HG02678 (cell line): Measurements from ENCODE around the gene TOB2.
"Not testable (repeated sequence)": the region's sequence is repeated elsewhere in the genome, so short reads cannot be mapped to it uniquely, and the experiment has no call there.

ENCODE experiments used
- ATAC-seq: cut with Tn5 transposase; IDR thresholded peaks from one replicate; pipeline ENCODE4 v1.9.1; 2021; ENCODE audit warnings: mild to moderate bottlenecking, moderate library complexity; ENCODE audit not compliant: unreplicated experiment

Gene TOB2

GRCh38 chr22:41468381-41469217 is 22.0 kb upstream of the TOB2 start, which contains the start of the genes ACO2 and PHF5A:
Gene ACO2, plus strand, starts transcription at chr22:41469117. Its CDS starts 30 bp downstream, at chr22:41469147.
Gene PHF5A, minus strand, starts transcription at chr22:41468692. Its CDS starts 39 bp downstream, at chr22:41468653.
- peak; percentile 85 for ATAC-seq

- ATAC-seq, result no peak
Measured at GRCh38 chr22:41461901-41462300, 15.3 kb upstream of the TOB2 start.

GRCh38 chr22:41460071-41460470 is 13.5 kb upstream of the TOB2 start:
- ATAC-seq, result not testable (repeated sequence)

- no peak for ATAC-seq
Measured at GRCh38 chr22:41459431-41459830, 12.8 kb upstream of the TOB2 start.

DNA sequence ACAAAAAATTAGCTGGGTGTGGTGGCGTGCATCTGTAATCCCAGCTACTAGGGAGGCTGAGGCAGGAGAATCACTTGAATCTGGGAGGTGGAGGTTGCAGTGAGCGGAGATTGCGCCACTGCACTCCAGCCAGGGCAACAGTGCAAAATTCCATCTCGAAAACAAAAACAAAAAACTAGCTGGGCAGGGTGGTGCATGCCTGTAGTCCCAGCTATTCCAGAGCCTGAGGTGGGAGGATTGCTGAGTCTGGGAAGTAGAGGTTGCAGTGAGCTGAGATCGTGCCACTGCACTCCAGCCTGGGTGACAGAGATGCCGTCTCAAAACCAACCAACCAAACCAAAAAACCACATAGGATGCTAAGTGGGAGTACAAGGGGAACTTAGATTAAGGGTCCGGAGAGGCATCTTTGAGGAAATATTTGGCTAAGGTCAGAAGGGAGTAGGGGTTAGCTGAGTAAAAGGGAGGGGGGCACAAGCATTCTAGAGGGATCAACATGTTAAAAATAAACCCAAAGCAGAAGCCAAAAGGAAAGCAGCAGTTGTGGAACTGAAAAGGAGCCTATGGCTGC is 11.6 kb upstream of the TOB2 start:
- no peak for ATAC-seq

DNA sequence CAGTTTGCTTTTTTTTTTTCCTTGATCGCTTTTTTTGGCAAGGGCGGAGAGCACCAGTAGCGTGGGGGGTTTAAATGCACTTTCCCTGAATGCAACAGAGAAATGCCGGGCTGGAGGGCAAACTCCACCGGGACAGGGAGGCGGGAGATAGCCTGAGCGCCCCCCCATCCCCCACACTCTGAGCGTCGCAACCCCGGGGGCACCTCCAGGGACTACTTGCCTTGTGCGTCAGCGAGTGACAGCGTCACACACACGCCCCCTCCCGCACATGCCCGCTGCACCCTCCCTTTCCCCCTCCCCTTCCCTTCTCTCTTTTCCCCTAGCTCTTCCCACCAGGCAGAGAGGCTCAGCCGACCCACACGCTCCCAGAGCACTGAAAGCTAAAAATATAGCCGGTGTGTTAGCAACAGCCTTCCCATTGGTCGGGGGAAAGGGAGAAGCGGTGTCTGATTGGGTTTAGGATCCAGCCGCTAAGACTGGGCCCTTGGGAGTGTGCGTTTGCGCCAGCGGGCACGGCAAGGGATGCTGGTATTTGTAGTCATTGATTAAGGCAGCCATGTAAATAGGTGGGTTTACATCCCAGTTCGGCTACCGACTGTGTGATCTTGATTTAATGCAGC is 1.7 kb upstream of the TOB2 start:
- ATAC-seq, result peak; percentile 55

GRCh38 chr22:41447435-41448188 is 1.0 kb upstream of the TOB2 start:
- no peak for ATAC-seq

- ATAC-seq, result no peak
Measured at GRCh38 chr22:41446057-41446501, 522 bp downstream of the TOB2 start.

DNA sequence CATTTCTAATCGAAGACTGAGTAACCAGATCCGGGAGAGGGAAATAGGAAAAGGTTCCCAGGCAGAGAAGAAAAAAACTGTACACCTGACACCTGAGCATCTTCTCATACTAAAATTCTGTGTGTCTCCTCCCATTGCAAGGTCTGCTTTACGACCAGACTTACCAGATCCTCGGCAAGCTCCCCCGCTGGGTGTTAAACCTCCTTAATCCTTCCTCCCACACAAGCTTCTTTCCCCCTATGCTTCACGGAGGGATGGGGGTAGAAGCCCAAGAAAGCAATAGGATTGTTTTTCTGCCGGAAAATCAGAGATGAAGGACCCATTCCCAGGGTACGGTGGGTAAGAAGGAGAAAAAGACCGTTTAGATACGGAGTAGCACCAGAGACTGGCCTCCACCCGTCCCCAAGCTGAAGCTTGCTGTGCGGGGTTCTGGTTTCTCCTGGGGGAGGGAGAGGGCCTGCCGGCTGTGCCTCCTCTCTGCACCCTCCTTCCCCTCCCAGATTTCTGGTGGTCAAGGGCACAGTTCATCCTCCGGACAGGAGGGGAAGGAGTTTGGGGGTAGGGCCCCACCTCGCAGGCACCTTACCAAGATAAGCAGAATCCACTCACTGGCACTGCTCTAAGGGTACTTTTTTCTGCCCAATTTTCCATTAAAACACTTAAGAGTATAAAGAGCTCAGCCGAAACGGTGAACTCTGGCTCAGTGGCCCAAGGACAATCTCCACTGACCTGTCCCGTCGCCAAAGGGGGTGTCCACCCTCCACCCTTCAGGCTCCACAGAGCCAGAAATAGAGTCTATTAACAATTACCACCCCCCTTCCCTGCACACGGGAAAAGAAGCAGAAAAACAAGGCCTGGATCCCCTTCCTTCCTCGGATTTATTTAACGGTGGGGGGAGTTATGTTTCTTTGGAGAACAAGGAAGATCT is 1.2 kb downstream of the TOB2 start:
- ATAC-seq, result no peak

GRCh38 chr22:41444360-41445128 is 2.1 kb downstream of the TOB2 start:
- peak; percentile 57 for ATAC-seq

GRCh38 chr22:41442240-41442792 is 4.3 kb downstream of the TOB2 start:
- ATAC-seq, result no peak

- not testable (repeated sequence) for ATAC-seq
Measured at GRCh38 chr22:41440511-41440910, 6.1 kb downstream of the TOB2 start.

- no peak for ATAC-seq
Measured at GRCh38 chr22:41437198-41437597, 9.4 kb downstream of the TOB2 start.

GRCh38 chr22:41436322-41437113 is 10.1 kb downstream of the TOB2 start:
- ATAC-seq, result no peak

GRCh38 chr22:41435560-41435959 is 11.0 kb downstream of the TOB2 start:
- ATAC-seq, result no peak

DNA sequence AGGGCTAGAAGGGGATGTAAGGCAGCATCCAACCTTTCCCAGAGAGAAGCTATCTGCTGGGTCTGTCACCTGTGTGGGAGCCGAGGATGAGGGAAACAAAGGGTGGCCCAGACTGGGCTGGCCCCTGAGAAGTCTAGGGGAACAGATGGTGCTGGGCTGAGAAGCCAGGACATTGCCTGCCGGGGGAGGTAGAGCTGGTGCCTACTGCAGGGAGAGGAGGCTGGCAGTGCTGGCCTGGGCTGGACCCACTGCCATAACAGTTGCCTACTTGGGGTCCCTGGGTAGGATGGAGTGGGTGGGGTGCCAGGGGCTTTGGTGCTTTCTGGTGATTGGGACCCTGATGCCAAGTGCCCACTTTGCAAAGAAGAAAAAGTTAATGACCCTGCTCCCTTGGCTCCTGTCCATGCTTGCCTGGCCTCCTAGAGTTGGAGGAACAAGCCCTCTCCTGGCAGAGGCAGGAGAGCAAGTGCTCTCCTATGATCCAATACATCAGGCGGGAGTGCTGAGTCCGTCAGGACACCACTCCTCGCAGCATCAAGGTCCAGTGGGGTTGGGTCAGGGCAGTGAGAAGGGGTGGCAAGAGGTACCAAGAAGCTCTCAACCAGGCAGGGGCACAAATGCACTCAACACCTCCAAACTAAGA is 12.1 kb downstream of the TOB2 start:
- not testable (repeated sequence) for ATAC-seq

- ATAC-seq, result not testable (repeated sequence)
Measured at GRCh38 chr22:41433480-41433879, 13.1 kb downstream of the TOB2 start.

DNA sequence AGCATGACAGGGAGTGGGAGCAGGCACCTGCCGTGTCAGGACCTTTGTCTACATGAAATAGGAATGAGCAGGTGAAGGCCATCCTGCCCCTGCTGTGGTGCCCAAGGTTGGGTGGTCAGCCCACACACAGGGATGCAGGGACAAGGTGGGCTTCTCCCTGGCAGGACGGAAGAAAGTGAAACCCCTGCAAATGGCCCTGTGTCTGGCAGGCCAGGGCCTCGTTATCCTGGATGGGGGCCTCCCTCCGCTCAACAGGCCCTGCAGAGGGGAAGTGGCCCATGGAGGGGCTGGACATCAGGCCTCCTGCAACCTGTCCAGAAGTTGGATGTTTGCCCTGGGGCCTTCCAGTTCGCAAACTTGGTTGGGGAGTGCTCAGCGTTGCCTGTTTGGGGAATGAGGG is 14.9 kb downstream of the TOB2 start:
- no peak for ATAC-seq
